Fibroblast of lung (primary cell): ENCODE measurements around the gene AFTPH. TPM values are rescaled to one million over a fixed set of nuclear protein-coding genes. Genes with fewer than 3 reads are reported as not detected.

Source experiments
- DNase-seq, 2 donors: peaks; one replicate each; pipeline versions ENCODE4 v3.0.0 to v3.0.0-alpha.2; 2010; ENCODE audit warnings: low read depth in 2 of 2
- H2AFZ ChIP-seq: 2 replicates; pipeline ENCODE4 v1.5.1; 2012; ENCODE audit warnings: low read length, control low read depth, inconsistent platforms
- H3K27ac ChIP-seq: 2 replicates; pipeline ENCODE4 v1.5.1; 2011; ENCODE audit warnings: low read length, control low read depth; ENCODE audit not compliant: insufficient read depth
- H3K27me3 ChIP-seq: 2 replicates; pipeline ENCODE4 v1.5.1; 2011; ENCODE audit warnings: mild to moderate bottlenecking, low read length; ENCODE audit not compliant: control insufficient read depth, insufficient read depth
- H3K36me3 ChIP-seq: 2 replicates; pipeline ENCODE4 v1.5.1; 2011; ENCODE audit warnings: low read length; ENCODE audit not compliant: control insufficient read depth, insufficient read depth
- H3K4me1 ChIP-seq: 2 replicates; pipeline ENCODE4 v1.5.1; 2011; ENCODE audit warnings: low read length; ENCODE audit not compliant: control insufficient read depth, insufficient read depth; ENCODE audit errors: extremely low read depth
- H3K4me2 ChIP-seq: 2 replicates; pipeline ENCODE4 v1.5.1; 2011; ENCODE audit warnings: low read length, control low read depth; ENCODE audit not compliant: insufficient read depth; ENCODE audit errors: extremely low read depth
- H3K4me3 ChIP-seq, 4 experiments: fragments of 200-600 bp in 1 of 4; sonication (generic) in 1 of 4; replicated peaks in 1 of 4; 2 replicates each; pipeline ENCODE4 v1.5.1; 2011 to 2016; ENCODE audit warnings: low read length in 4 of 4, low read depth in 3 of 4, mild to moderate bottlenecking in 3 of 4, control low read depth in 2 of 4, inconsistent platforms in 1 of 4, mixed read lengths in 1 of 4; ENCODE audit not compliant: insufficient read depth in 1 of 4; ENCODE audit errors: control extremely low read depth in 1 of 4
- H3K79me2 ChIP-seq: 2 replicates; pipeline ENCODE4 v1.5.1; 2012; ENCODE audit warnings: mild to moderate bottlenecking, low read length, inconsistent platforms; ENCODE audit not compliant: control insufficient read depth, insufficient read depth
- H3K9ac ChIP-seq: 2 replicates; pipeline ENCODE4 v1.5.1; 2011; ENCODE audit warnings: mild to moderate bottlenecking, low read length, control low read depth; ENCODE audit not compliant: insufficient read depth
- H3K9me3 ChIP-seq: 2 replicates; pipeline ENCODE4 v1.5.1; 2012; ENCODE audit warnings: low read depth, low read length; ENCODE audit not compliant: control insufficient read depth, insufficient read depth
- H4K20me1 ChIP-seq: 2 replicates; pipeline ENCODE4 v1.5.1; 2011; ENCODE audit warnings: low read length; ENCODE audit not compliant: control insufficient read depth, insufficient read depth; ENCODE audit errors: extremely low read depth
- CTCF ChIP-seq, 2 donors: IDR thresholded peaks in 1 of 2; conservative IDR thresholded peaks in 1 of 2; 1 replicate in 1 of 2; 2 replicates in 1 of 2; pipeline ENCODE4 v1.5.1; 2011 to 2012; ENCODE audit warnings: low read length in 2 of 2, control low read depth in 1 of 2, inconsistent platforms in 1 of 2, low read depth in 1 of 2, mild to moderate bottlenecking in 1 of 2
- EZH2 ChIP-seq: IDR thresholded peaks from 2 replicates; pipeline ENCODE4 v1.5.1; 2012; ENCODE audit warnings: low read length, control low read depth, mild to moderate bottlenecking; ENCODE audit errors: missing control alignments
- polyA plus RNA-seq, 2 donors: library from polyadenylated mRNA; depleted of rRNA in 1 of 2; stranded (reverse) in 1 of 2; unstranded in 1 of 2; fragments of >200 nt; gene quantifications; 2 replicates each; pipeline ENCODE4 v1.2.1, GENCODE V29; 2011 to 2012; ENCODE audit warnings: missing spikeins in 1 of 2
- total RNA-seq: library from RNA; depleted of rRNA; stranded (reverse); fragments of >200 nt; gene quantifications from 2 replicates; pipeline ENCODE4 v1.2.1, GENCODE V29; 2014

The AFTPH gene
- total and polyA plus RNA-seq, 2 donors (not counting 1 experiment from before 2014, with no cell fraction given): 15.8 to 43.3 TPM

GRCh38 chr2:64629875-64630274 lies 105.7 kb downstream of the AFTPH start:
- H3K9ac ChIP-seq: no peak overlapping the region
- H3K9me3 ChIP-seq: no peaks in the 10 kb centered on the region
- peaks cover 1% of the 10 kb centered on the region for H3K36me3 ChIP-seq
- H2AFZ ChIP-seq: no peak overlapping the region
- H3K27ac ChIP-seq: no peak overlapping the region
- peaks cover 12% of the 10 kb centered on the region for H3K4me1 ChIP-seq
- no peak overlapping the region for H3K4me2 ChIP-seq
- H4K20me1 ChIP-seq: no peaks in the 10 kb centered on the region
- H3K4me3 ChIP-seq: no peak overlapping the region
- no peak for DNase-seq
- TF ChIP-seq EZH2 (no peak), CTCF (conservative IDR thresholded peaks at IDR 0.05 in 1 of 2, IDR thresholded peaks at IDR 0.05 in 1 of 2; ENCODE audit: low read depth in 1 of 2, low read length in 2 of 2) (no peak)
- peaks cover 1% of the 10 kb centered on the region for H3K79me2 ChIP-seq
- H3K27me3 ChIP-seq: no peaks in the 10 kb centered on the region

- Histone ChIP-seq H3K4me2 (no peak overlapping the region), H3K9ac (no peak overlapping the region), H3K36me3 (peaks cover 2% of the 10 kb centered on the region), H4K20me1 (no peaks in the 10 kb centered on the region), H3K27me3 (no peaks in the 10 kb centered on the region), H3K79me2 (peaks cover 4% of the 10 kb centered on the region), H3K27ac (no peak overlapping the region), H3K4me1 (peaks cover 13% of the 10 kb centered on the region), H3K4me3 (no peak overlapping the region), H3K9me3 (no peaks in the 10 kb centered on the region), H2AFZ (no peak overlapping the region)
- TF ChIP-seq CTCF (conservative IDR thresholded peaks at IDR 0.05 in 1 of 2, IDR thresholded peaks at IDR 0.05 in 1 of 2; ENCODE audit: low read depth in 1 of 2, low read length in 2 of 2) (no peak), EZH2 (no peak)
- no peak for DNase-seq
These were observed 106.6 kb downstream of the AFTPH start for GRCh38 chr2:64630752-64631151.

- no peak overlapping the region for H3K9ac ChIP-seq
- TF ChIP-seq EZH2: no peak
- no peak for TF ChIP-seq CTCF (conservative IDR thresholded peaks at IDR 0.05 in 1 of 2, IDR thresholded peaks at IDR 0.05 in 1 of 2; ENCODE audit: low read depth in 1 of 2, low read length in 2 of 2)
- H3K9me3 ChIP-seq: no peaks in the 10 kb centered on the region
- no peak overlapping the region for H3K4me3 ChIP-seq
- H4K20me1 ChIP-seq: no peaks in the 10 kb centered on the region
- peaks cover 9% of the 10 kb centered on the region for H3K36me3 ChIP-seq
- H2AFZ ChIP-seq: no peak overlapping the region
- H3K27me3 ChIP-seq: no peaks in the 10 kb centered on the region
- no peak overlapping the region for H3K4me2 ChIP-seq
- peaks cover 12% of the 10 kb centered on the region for H3K79me2 ChIP-seq
- H3K27ac ChIP-seq: no peak overlapping the region
- peaks cover 13% of the 10 kb centered on the region for H3K4me1 ChIP-seq
- DNase-seq: no peak
These were observed 107.6 kb downstream of the AFTPH start for GRCh38 chr2:64631771-64632170.
